HepG2 (cell line): Measurements from ENCODE around the gene MRGPRG. TPM values are rescaled to one million over a fixed set of nuclear protein-coding genes. Genes with fewer than 3 reads are reported as not detected.

Experiments used
- ATAC-seq: fragments of 200-7000 bp; cut with Tn5 transposase; 3 replicates; pipeline ENCODE4 v1.9.1; 2020; ENCODE audit warnings: mild to moderate bottlenecking, moderate library complexity
- BruUV-seq: library from RNA; stranded (reverse); fragments of 400-500 nt; replicated peaks from 2 replicates; lab custom pipeline; 2021; lab: Mats Ljungman, UMichigan
- CTCF ChIA-PET: fragments of 300-600 bp; formaldehyde crosslinking; extraction: SDS; loops from one replicate; lab custom pipeline; 2021; ENCODE audit warnings: low total read pairs, inconsistent platforms, low intra/inter-chr PET ratio; lab: Yijun Ruan, JAX
- POLR2A ChIA-PET: fragments of 350-600 bp; sonication (Branson Sonifier 250); formaldehyde crosslinking; loops from one replicate; lab custom pipeline; 2020; ENCODE audit warnings: antibody characterized with exemption, inconsistent platforms; lab: Yijun Ruan, JAX
- DNase-seq: peaks from one replicate; pipeline ENCODE4 v3.0.0-alpha.2; 2015; ENCODE audit warnings: low spot score
- FAIRE-seq: peaks from 3 replicates; lab custom pipeline; 2011; peaks lifted over from hg19 to GRCh38; lab: Jason Lieb, UNC
- H2AFZ ChIP-seq: one replicate; pipeline ENCODE4 v1.6.1; 2011; ENCODE audit warnings: low read length, inconsistent platforms
- H3K27ac ChIP-seq: fragments of 300-600 bp; 3 replicates; pipeline ENCODE4 v1.8.0; 2011; ENCODE audit warnings: mixed run types, mild to moderate bottlenecking, mixed read lengths, low read length, inconsistent platforms; ENCODE audit not compliant: insufficient read depth; ENCODE audit errors: extremely low read length
- H3K27me3 ChIP-seq, 2 experiments: fragments of 200-600 bp in 1 of 2; 2 replicates in 1 of 2; 3 replicates in 1 of 2; pipeline versions ENCODE4 v1.6.0 to v1.8.0; 2011; ENCODE audit warnings: low read length in 2 of 2, mild to moderate bottlenecking in 2 of 2, moderate library complexity in 2 of 2, inconsistent platforms in 1 of 2; ENCODE audit not compliant: insufficient read depth in 2 of 2, control insufficient read depth in 1 of 2
- H3K36me3 ChIP-seq, 2 experiments: fragments of 200-600 bp in 1 of 2; replicated peaks in 1 of 2; 2 replicates in 1 of 2; 3 replicates in 1 of 2; pipeline versions ENCODE4 v1.5.1 to v1.8.0; 2011; ENCODE audit warnings: low read length in 2 of 2, inconsistent platforms in 1 of 2; ENCODE audit not compliant: insufficient read depth in 2 of 2, control insufficient read depth in 1 of 2
- H3K4me1 ChIP-seq: 2 replicates; pipeline ENCODE4 v1.5.1; 2012; ENCODE audit warnings: low read length, inconsistent platforms; ENCODE audit not compliant: insufficient read depth
- H3K4me2 ChIP-seq: 2 replicates; pipeline ENCODE4 v1.6.0; 2011; ENCODE audit warnings: low read depth, low read length, inconsistent platforms
- H3K4me3 ChIP-seq, 3 experiments: fragments of 200-600 bp in 1 of 3; sonication (generic), shearing (Covaris generic) in 1 of 3; replicated peaks in 1 of 3; 2 replicates each; pipeline ENCODE4 v1.5.1; 2011 to 2016; ENCODE audit warnings: low read length in 3 of 3, inconsistent platforms in 2 of 3, low read depth in 2 of 3, mild to moderate bottlenecking in 2 of 3, control low read depth in 1 of 3, mixed read lengths in 1 of 3; ENCODE audit not compliant: insufficient read depth in 1 of 3
- H3K79me2 ChIP-seq: one replicate; pipeline ENCODE4 v1.6.1; 2011; ENCODE audit warnings: low read length, inconsistent platforms; ENCODE audit not compliant: insufficient read depth
- H3K9ac ChIP-seq: 2 replicates; pipeline ENCODE4 v1.6.0; 2011; ENCODE audit warnings: mild to moderate bottlenecking, low read depth, low read length, inconsistent platforms; ENCODE audit not compliant: insufficient read depth
- H3K9me3 ChIP-seq: 2 replicates; pipeline ENCODE4 v1.5.1; 2012; ENCODE audit warnings: mild to moderate bottlenecking, low read length
- H4K20me1 ChIP-seq: 2 replicates; pipeline ENCODE4 v1.6.0; 2011; ENCODE audit warnings: inconsistent platforms, mild to moderate bottlenecking, low read length, moderate library complexity; ENCODE audit not compliant: insufficient read depth
- SAFB2 ChIP-seq: sonication (generic); formaldehyde crosslinking; IDR thresholded peaks from 2 replicates; pipeline ENCODE4 v1.5.1; 2020; ENCODE audit warnings: missing genetic modification reagents, low read depth, mild to moderate bottlenecking, borderline replicate concordance
- TAF1 ChIP-seq: sonication (generic); formaldehyde crosslinking; IDR thresholded peaks from 2 replicates; pipeline ENCODE4 v1.4.0; 2020; ENCODE audit warnings: missing genetic modification reagents
- WGBS: methylation state at CpG from one replicate; pipeline ENCODE4 v1.1.6; 2017; ENCODE audit warnings: low lambda C conversion rate; 5-methylcytosine and 5-hydroxymethylcytosine counted together
- in situ Hi-C: cut with HindIII; loops from 2 replicates; pipeline ENCODE4 v1.10.0; 2017; ENCODE audit warnings: low pct_unique_long_range_greater_than_20kb; ENCODE audit not compliant: extremely low pct_ligation_motif_present
- intact Hi-C: fragments of 100-400 bp; cut with micrococcal nuclease; formaldehyde crosslinking; loops from one replicate; pipeline ENCODE4 v1.10.0; 2022; ENCODE audit not compliant: unreplicated experiment
- polyA plus RNA-seq, 8 experiments: library from polyadenylated mRNA; depleted of rRNA in 3 of 8; stranded (reverse) in 7 of 8; unstranded in 1 of 8; fragments of >200 nt; fragmentation: Illumina TruSeq in 4 of 8; extraction: Trizol in 4 of 8; gene quantifications; 2 replicates each; pipeline versions ENCODE4 v1.2.1 to v1.2.3, GENCODE V29; 2011 to 2016; ENCODE audit warnings: low read depth in 4 of 8, missing spikeins in 1 of 8, mixed read lengths in 1 of 8; ENCODE audit not compliant: insufficient read depth in 1 of 8
- total RNA-seq, 5 experiments: library from RNA; depleted of rRNA; stranded (reverse); fragments of >200 nt; fragmentation: Illumina TruSeq; extraction: Trizol; gene quantifications; 2 replicates each; pipeline ENCODE4 v1.2.3, GENCODE V29; 2016; ENCODE audit warnings: low read depth in 1 of 5
- TF ChIP-seq, protein P1 (sequence below): sonication (generic); formaldehyde crosslinking; IDR thresholded peaks from 2 replicates; pipeline ENCODE4 v1.4.0; 2020; ENCODE audit warnings: missing genetic modification reagents

Gene MRGPRG
- total and polyA plus RNA-seq, 2 of the 13 experiments (the other 11 are each of a cell fraction or from before 2014, with no cell fraction given) = not detected

GRCh38 chr11:3192511-3193372 is 25.9 kb downstream of the MRGPRG start:
- FAIRE-seq (no peak), ATAC-seq (no peak), DNase-seq (no peak)
- CTCF ChIA-PET = no interaction called here
- no peaks in the 10 kb centered on the region for H3K79me2 ChIP-seq
- no peak overlapping the region for H2AFZ ChIP-seq
- in situ Hi-C loops = no loop called here
- H3K4me3 ChIP-seq = no peak overlapping the region
- H3K4me1 ChIP-seq = no peaks in the 10 kb centered on the region
- no peak overlapping the region for H3K9ac ChIP-seq
- H3K27me3 ChIP-seq = peaks cover 18 to 78% of the 10 kb centered on the region in 2 experiments
- no TSS peak for BruUV-seq
- TF ChIP-seq TAF1 (CRISPR knock-in tag) (no peak), SAFB2 (CRISPR knock-in tag) (no peak)
- TF ChIP-seq, protein P1, sequence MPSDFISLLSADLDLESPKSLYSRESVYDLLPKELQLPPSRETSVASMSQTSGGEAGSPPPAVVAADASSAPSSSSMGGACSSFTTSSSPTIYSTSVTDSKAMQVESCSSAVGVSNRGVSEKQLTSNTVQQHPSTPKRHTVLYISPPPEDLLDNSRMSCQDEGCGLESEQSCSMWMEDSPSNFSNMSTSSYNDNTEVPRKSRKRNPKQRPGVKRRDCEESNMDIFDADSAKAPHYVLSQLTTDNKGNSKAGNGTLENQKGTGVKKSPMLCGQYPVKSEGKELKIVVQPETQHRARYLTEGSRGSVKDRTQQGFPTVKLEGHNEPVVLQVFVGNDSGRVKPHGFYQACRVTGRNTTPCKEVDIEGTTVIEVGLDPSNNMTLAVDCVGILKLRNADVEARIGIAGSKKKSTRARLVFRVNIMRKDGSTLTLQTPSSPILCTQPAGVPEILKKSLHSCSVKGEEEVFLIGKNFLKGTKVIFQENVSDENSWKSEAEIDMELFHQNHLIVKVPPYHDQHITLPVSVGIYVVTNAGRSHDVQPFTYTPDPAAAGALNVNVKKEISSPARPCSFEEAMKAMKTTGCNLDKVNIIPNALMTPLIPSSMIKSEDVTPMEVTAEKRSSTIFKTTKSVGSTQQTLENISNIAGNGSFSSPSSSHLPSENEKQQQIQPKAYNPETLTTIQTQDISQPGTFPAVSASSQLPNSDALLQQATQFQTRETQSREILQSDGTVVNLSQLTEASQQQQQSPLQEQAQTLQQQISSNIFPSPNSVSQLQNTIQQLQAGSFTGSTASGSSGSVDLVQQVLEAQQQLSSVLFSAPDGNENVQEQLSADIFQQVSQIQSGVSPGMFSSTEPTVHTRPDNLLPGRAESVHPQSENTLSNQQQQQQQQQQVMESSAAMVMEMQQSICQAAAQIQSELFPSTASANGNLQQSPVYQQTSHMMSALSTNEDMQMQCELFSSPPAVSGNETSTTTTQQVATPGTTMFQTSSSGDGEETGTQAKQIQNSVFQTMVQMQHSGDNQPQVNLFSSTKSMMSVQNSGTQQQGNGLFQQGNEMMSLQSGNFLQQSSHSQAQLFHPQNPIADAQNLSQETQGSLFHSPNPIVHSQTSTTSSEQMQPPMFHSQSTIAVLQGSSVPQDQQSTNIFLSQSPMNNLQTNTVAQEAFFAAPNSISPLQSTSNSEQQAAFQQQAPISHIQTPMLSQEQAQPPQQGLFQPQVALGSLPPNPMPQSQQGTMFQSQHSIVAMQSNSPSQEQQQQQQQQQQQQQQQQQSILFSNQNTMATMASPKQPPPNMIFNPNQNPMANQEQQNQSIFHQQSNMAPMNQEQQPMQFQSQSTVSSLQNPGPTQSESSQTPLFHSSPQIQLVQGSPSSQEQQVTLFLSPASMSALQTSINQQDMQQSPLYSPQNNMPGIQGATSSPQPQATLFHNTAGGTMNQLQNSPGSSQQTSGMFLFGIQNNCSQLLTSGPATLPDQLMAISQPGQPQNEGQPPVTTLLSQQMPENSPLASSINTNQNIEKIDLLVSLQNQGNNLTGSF = no peak
- H3K36me3 ChIP-seq = no peaks in the 10 kb centered on the region
- H3K27ac ChIP-seq = no peak overlapping the region
- POLR2A ChIA-PET = no interaction called here
- 0 out of 2 replicates have a peak, but pooled peaks cover 3% of the 10 kb centered on the region for H4K20me1 ChIP-seq
- intact Hi-C loops = no loop called here
- no peak overlapping the region for H3K4me2 ChIP-seq
- H3K9me3 ChIP-seq = no peaks in the 10 kb centered on the region
- WGBS = 23% methylated on average over 11 of the region's 14 CpGs
